ENCODE measurements around the gene KAT7.
"Not testable (repeated sequence)": the region's sequence is repeated elsewhere in the genome, so short reads cannot be mapped to it uniquely, and the experiment has no call there.

KAT7 gene

GRCh38 chr17:49809056-49809455, 20.6 kb downstream of the KAT7 start:
- no peak for DNase-seq (ENCODE audit: low spot score)

GRCh38 chr17:49814781-49815529, 26.5 kb downstream of the KAT7 start:
- no peak for DNase-seq (ENCODE audit: low spot score)

- peak; percentile 65 for DNase-seq (ENCODE audit: low spot score)
These were observed 27.3 kb downstream of the KAT7 start for GRCh38 chr17:49815761-49816281.

- DNase-seq (ENCODE audit: low spot score): no peak
These were observed 29.5 kb downstream of the KAT7 start for GRCh38 chr17:49817993-49818392.

GRCh38 chr17:49819138-49819537, 30.7 kb downstream of the KAT7 start:
- no peak for DNase-seq (ENCODE audit: low spot score)

- no peak for DNase-seq (ENCODE audit: low spot score)
These were observed 31.2 kb downstream of the KAT7 start for GRCh38 chr17:49819651-49820050.

- DNase-seq (ENCODE audit: low spot score): no peak
These were observed 32.3 kb downstream of the KAT7 start for GRCh38 chr17:49820773-49821172.

GRCh38 chr17:49821466-49821865, 33.0 kb downstream of the KAT7 start:
- DNase-seq (ENCODE audit: low spot score): no peak

GRCh38 chr17:49821916-49822315, 33.4 kb downstream of the KAT7 start:
- DNase-seq (ENCODE audit: low spot score): peak; percentile 24

- no peak for DNase-seq (ENCODE audit: low spot score)
These were observed 34.3 kb downstream of the KAT7 start for GRCh38 chr17:49822829-49823228.

- DNase-seq (ENCODE audit: low spot score): no peak
These were observed 35.1 kb downstream of the KAT7 start for GRCh38 chr17:49823614-49824013.

GRCh38 chr17:49825645-49826044, 37.2 kb downstream of the KAT7 start:
- DNase-seq (ENCODE audit: low spot score): no peak

- not testable (repeated sequence) for DNase-seq (ENCODE audit: low spot score)
These were observed 39.8 kb downstream of the KAT7 start for GRCh38 chr17:49828325-49828724.

- no peak for DNase-seq (ENCODE audit: low spot score)
These were observed 40.5 kb downstream of the KAT7 start for GRCh38 chr17:49829026-49829425.

- DNase-seq (ENCODE audit: low spot score): no peak
These were observed 42.1 kb downstream of the KAT7 start for GRCh38 chr17:49830605-49831004.

GRCh38 chr17:49832840-49833599, 44.5 kb downstream of the KAT7 start:
- no peak for DNase-seq (ENCODE audit: low spot score)

- no peak for DNase-seq (ENCODE audit: low spot score)
These were observed 45.8 kb downstream of the KAT7 start for GRCh38 chr17:49834118-49834743.

- DNase-seq (ENCODE audit: low spot score): no peak
These were observed 47.0 kb downstream of the KAT7 start for GRCh38 chr17:49835472-49835871.

- no peak for DNase-seq (ENCODE audit: low spot score)
These were observed 47.9 kb downstream of the KAT7 start for GRCh38 chr17:49836111-49837030.

- DNase-seq (ENCODE audit: low spot score): no peak
These were observed 51.0 kb downstream of the KAT7 start for GRCh38 chr17:49839455-49839854.

GRCh38 chr17:49841548-49841947, 53.1 kb downstream of the KAT7 start:
- DNase-seq (ENCODE audit: low spot score): no peak

GRCh38 chr17:49842371-49842770, 53.9 kb downstream of the KAT7 start:
- DNase-seq (ENCODE audit: low spot score): no peak
